SK-N-SH treated with all-trans-retinoic acid at 6 μM for 48 hours (cell line): Measurements from ENCODE around the gene EYA4.

ENCODE experiments used
- CSDC2 ChIP-seq: fragments of 250-450 bp; sonication (Bioruptor Pico); IDR thresholded peaks from 2 replicates; pipeline ENCODE4 v1.5.0; 2020; ENCODE audit warnings: mild to moderate bottlenecking, moderate library complexity
- ISL1 ChIP-seq: fragments of 250-450 bp; sonication (Bioruptor Pico); IDR thresholded peaks from 2 replicates; pipeline ENCODE4 v2.1.2; 2022; ENCODE audit warnings: mild to moderate bottlenecking, moderate library complexity
- RARB ChIP-seq: fragments of 250-450 bp; sonication (Bioruptor Pico); IDR thresholded peaks from 2 replicates; pipeline ENCODE4 v1.8.0; 2021; ENCODE audit warnings: mild to moderate bottlenecking, moderate library complexity
- SNAI2 ChIP-seq: fragments of 250-450 bp; sonication (Bioruptor Pico); IDR thresholded peaks from 2 replicates; pipeline ENCODE4 v1.5.0; 2020; ENCODE audit warnings: mild to moderate bottlenecking, moderate library complexity
- TOX ChIP-seq: fragments of 250-450 bp; sonication (Bioruptor Pico); IDR thresholded peaks from 2 replicates; pipeline ENCODE4 v1.8.0; 2021; ENCODE audit warnings: mild to moderate bottlenecking, moderate library complexity, borderline replicate concordance
- ZFP3 ChIP-seq: fragments of 250-450 bp; sonication (Bioruptor Pico); IDR thresholded peaks from 2 replicates; pipeline ENCODE4 v1.5.0; 2020; ENCODE audit warnings: mild to moderate bottlenecking, moderate library complexity
- ZNF565 ChIP-seq: fragments of 450-650 bp; formaldehyde crosslinking; conservative IDR thresholded peaks from 2 replicates; pipeline ENCODE4 v1.5.0; 2020; ENCODE audit warnings: low read depth, mild to moderate bottlenecking, moderate library complexity
- TF ChIP-seq, protein P1 (sequence below): fragments of 250-450 bp; sonication (Bioruptor Pico); IDR thresholded peaks from 2 replicates; pipeline ENCODE4 v1.8.0; 2021; ENCODE audit warnings: low read depth, mild to moderate bottlenecking, moderate library complexity, borderline replicate concordance
- TF ChIP-seq, protein P2 (sequence below): fragments of 250-450 bp; sonication (Bioruptor Pico); IDR thresholded peaks from 2 replicates; pipeline ENCODE4 v1.8.0; 2020; ENCODE audit warnings: mild to moderate bottlenecking, moderate library complexity, borderline replicate concordance
- TF ChIP-seq, protein P3 (sequence below): fragments of 250-450 bp; sonication (Bioruptor Pico); IDR thresholded peaks from 2 replicates; pipeline ENCODE4 v1.5.1; 2020; ENCODE audit warnings: low read depth, mild to moderate bottlenecking, moderate library complexity

DNA sequence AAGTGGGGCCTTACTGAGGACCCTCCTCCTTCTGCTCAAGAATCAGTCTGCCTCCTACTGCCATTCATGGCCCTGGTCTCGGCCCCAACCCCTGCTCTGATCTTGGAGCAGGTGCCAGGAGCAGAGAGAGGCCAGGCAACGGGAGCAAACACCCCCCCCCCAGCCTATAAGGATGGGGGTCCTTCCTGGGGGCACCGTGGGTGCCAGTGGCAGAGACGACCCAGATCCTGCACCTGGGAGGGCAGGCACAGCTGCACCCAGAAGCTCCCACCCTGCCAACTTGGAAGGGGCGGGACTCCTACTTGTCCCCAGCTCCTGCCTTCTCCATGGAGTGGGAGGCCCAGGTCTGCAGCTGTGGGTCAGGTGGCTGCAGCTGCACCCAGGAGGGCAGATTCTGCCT is 183.2 kb downstream of the EYA4 start:
- TF ChIP-seq TOX (CRISPR knock-in tag) (no peak), SNAI2 (no peak), ZFP3 (CRISPR knock-in tag) (no peak), RARB (CRISPR knock-in tag) (no peak), ZNF565 (CRISPR knock-in tag) (no peak), ISL1 (CRISPR knock-in tag) (no peak), CSDC2 (no peak)
- TF ChIP-seq, protein P1, sequence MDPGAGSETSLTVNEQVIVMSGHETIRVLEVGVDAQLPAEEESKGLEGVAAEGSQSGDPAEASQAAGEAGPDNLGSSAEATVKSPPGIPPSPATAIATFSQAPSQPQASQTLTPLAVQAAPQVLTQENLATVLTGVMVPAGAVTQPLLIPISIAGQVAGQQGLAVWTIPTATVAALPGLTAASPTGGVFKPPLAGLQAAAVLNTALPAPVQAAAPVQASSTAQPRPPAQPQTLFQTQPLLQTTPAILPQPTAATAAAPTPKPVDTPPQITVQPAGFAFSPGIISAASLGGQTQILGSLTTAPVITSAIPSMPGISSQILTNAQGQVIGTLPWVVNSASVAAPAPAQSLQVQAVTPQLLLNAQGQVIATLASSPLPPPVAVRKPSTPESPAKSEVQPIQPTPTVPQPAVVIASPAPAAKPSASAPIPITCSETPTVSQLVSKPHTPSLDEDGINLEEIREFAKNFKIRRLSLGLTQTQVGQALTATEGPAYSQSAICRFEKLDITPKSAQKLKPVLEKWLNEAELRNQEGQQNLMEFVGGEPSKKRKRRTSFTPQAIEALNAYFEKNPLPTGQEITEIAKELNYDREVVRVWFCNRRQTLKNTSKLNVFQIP, result no peak
- TF ChIP-seq, protein P2, sequence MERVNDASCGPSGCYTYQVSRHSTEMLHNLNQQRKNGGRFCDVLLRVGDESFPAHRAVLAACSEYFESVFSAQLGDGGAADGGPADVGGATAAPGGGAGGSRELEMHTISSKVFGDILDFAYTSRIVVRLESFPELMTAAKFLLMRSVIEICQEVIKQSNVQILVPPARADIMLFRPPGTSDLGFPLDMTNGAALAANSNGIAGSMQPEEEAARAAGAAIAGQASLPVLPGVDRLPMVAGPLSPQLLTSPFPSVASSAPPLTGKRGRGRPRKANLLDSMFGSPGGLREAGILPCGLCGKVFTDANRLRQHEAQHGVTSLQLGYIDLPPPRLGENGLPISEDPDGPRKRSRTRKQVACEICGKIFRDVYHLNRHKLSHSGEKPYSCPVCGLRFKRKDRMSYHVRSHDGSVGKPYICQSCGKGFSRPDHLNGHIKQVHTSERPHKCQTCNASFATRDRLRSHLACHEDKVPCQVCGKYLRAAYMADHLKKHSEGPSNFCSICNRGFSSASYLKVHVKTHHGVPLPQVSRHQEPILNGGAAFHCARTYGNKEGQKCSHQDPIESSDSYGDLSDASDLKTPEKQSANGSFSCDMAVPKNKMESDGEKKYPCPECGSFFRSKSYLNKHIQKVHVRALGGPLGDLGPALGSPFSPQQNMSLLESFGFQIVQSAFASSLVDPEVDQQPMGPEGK (CRISPR knock-in tag), result no peak
- TF ChIP-seq, protein P3, sequence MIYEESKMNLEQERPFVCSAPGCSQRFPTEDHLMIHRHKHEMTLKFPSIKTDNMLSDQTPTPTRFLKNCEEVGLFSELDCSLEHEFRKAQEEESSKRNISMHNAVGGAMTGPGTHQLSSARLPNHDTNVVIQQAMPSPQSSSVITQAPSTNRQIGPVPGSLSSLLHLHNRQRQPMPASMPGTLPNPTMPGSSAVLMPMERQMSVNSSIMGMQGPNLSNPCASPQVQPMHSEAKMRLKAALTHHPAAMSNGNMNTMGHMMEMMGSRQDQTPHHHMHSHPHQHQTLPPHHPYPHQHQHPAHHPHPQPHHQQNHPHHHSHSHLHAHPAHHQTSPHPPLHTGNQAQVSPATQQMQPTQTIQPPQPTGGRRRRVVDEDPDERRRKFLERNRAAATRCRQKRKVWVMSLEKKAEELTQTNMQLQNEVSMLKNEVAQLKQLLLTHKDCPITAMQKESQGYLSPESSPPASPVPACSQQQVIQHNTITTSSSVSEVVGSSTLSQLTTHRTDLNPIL (CRISPR knock-in tag), result no peak
